Thoracic aorta (tissue), 2 donors: ENCODE data around the gene FKRP. TPM values are rescaled to one million over a fixed set of nuclear protein-coding genes. Genes with fewer than 3 reads are reported as not detected.

Source experiments
- ATAC-seq: fragments of 150-250 bp; one replicate; pipeline ENCODE4 v1.8.0; 2017; ENCODE audit warnings: low read depth; ENCODE audit not compliant: insufficient number of reproducible peaks, low FRiP score
- DNase-seq: peaks from one replicate; pipeline ENCODE4 v3.0.0-alpha.2; 2020; ENCODE audit warnings: low spot score
- H3K27ac ChIP-seq, 2 donors: fragments of 200-600 bp; sonication (generic); 1 replicate in 1 of 2; 2 replicates in 1 of 2; pipeline ENCODE4 v1.5.1; 2016; ENCODE audit warnings: mild to moderate bottlenecking in 2 of 2, moderate library complexity in 2 of 2
- H3K27me3 ChIP-seq: fragments of 200-600 bp; sonication (generic); replicated peaks from 2 replicates; pipeline ENCODE4 v1.6.0; 2016; ENCODE audit warnings: mild to moderate bottlenecking; ENCODE audit not compliant: insufficient read depth
- H3K36me3 ChIP-seq: fragments of 200-600 bp; sonication (generic); one replicate; pipeline ENCODE4 v1.5.1; 2016
- H3K4me1 ChIP-seq, 2 donors: fragments of 200-600 bp; sonication (generic); 1 replicate in 1 of 2; 2 replicates in 1 of 2; pipeline versions ENCODE4 v1.5.1 to v1.6.0; 2016; ENCODE audit warnings: low read depth in 2 of 2, mild to moderate bottlenecking in 1 of 2; ENCODE audit not compliant: control insufficient read depth in 1 of 2
- H3K4me3 ChIP-seq: fragments of 200-600 bp; sonication (generic); 2 replicates; pipeline ENCODE4 v1.5.1; 2016; ENCODE audit warnings: mild to moderate bottlenecking
- H3K9me3 ChIP-seq: fragments of 200-600 bp; sonication (generic); 2 replicates; pipeline ENCODE4 v1.5.1; 2016
- CTCF ChIP-seq: fragments of 200-600 bp; sonication (generic); IDR thresholded peaks from one replicate; pipeline ENCODE4 v1.5.1; 2019; ENCODE audit warnings: antibody characterized with exemption
- total RNA-seq, 2 donors: library from RNA; depleted of rRNA; stranded (reverse); fragments of >200 nt; gene quantifications; one replicate each; pipeline versions ENCODE4 v1.1.0 to v1.2.3, GENCODE V29; 2016

The FKRP gene
- total RNA-seq, 2 donors from 2014 or later = 20.6 to 99.2 TPM

GRCh38 chr19:46727757-46728156 lies 18.1 kb upstream of the FKRP start:
- Histone ChIP-seq H3K27me3 (no peaks in the 10 kb centered on the region), H3K36me3 (peaks cover 78% of the 10 kb centered on the region), H3K9me3 (no peaks in the 10 kb centered on the region), H3K4me3 (no peak overlapping the region), H3K27ac (no peak overlapping the region), H3K4me1 (peaks cover 0 to 1% of the 10 kb centered on the region in 2 donors)
- DNase-seq (no peak), ATAC-seq (no peak)
- TF ChIP-seq CTCF = no peak

GRCh38 chr19:46728208-46728607 lies 17.6 kb upstream of the FKRP start:
- Histone ChIP-seq H3K4me3 (no peak overlapping the region), H3K4me1 (peaks cover 0 to 4% of the 10 kb centered on the region in 2 donors), H3K9me3 (no peaks in the 10 kb centered on the region), H3K36me3 (peaks cover 78% of the 10 kb centered on the region), H3K27ac (no peak overlapping the region), H3K27me3 (no peaks in the 10 kb centered on the region)
- no peak for TF ChIP-seq CTCF
- ATAC-seq (no peak), DNase-seq (no peak)

- Histone ChIP-seq H3K4me1 (peaks cover 0 to 10% of the 10 kb centered on the region in 2 donors), H3K4me3 (no peak overlapping the region)
These were observed 17.0 kb upstream of the FKRP start for GRCh38 chr19:46728693-46729339.

GRCh38 chr19:46729696-46730095 lies 16.2 kb upstream of the FKRP start:
- H3K36me3 ChIP-seq = peaks cover 77% of the 10 kb centered on the region
- H3K4me3 ChIP-seq = no peak overlapping the region
- no peak overlapping the region for H3K27ac ChIP-seq
- no peaks in the 10 kb centered on the region for H3K27me3 ChIP-seq
- no peaks in the 10 kb centered on the region for H3K9me3 ChIP-seq
- ATAC-seq (no peak), DNase-seq (no peak)
- H3K4me1 ChIP-seq = peaks cover 0 to 14% of the 10 kb centered on the region in 2 donors
- TF ChIP-seq CTCF = no peak

More at GRCh38 chr19:46728693-46729339, 17.0 kb upstream of the FKRP start:
- no peak for DNase-seq
- no peak for ATAC-seq
- H3K36me3 ChIP-seq = peaks cover 77% of the 10 kb centered on the region
- TF ChIP-seq CTCF = peak; percentile 91
- H3K27ac ChIP-seq = no peak overlapping the region
- no peaks in the 10 kb centered on the region for H3K9me3 ChIP-seq
- no peaks in the 10 kb centered on the region for H3K27me3 ChIP-seq

GRCh38 chr19:46730187-46730586 lies 15.7 kb upstream of the FKRP start:
- peaks cover 72% of the 10 kb centered on the region for H3K36me3 ChIP-seq
- DNase-seq = no peak
- peaks cover 0 to 14% of the 10 kb centered on the region in 2 donors for H3K4me1 ChIP-seq

More at GRCh38 chr19:46730187-46730586, 15.7 kb upstream of the FKRP start:
- Histone ChIP-seq H3K27ac (no peak overlapping the region), H3K4me3 (no peak overlapping the region), H3K27me3 (no peaks in the 10 kb centered on the region), H3K9me3 (no peaks in the 10 kb centered on the region)
- TF ChIP-seq CTCF = no peak
- no peak for ATAC-seq
